Nephron progenitor cell (in vitro differentiated cells): ENCODE results near the gene ZNF846.
A peak's percentile ranks its signal among the peaks of the same experiment; 100 is the strongest.
"Not testable (repeated sequence)": the region's sequence is repeated elsewhere in the genome, so short reads cannot be mapped to it uniquely, and the experiment has no call there.

Source experiments
- DNase-seq: peaks from one replicate; pipeline ENCODE4 v3.0.0; 2021
- H3K27ac Mint-ChIP-seq: 2 replicates; pipeline ENCODE4 v1.8.0; 2021; ENCODE audit warnings: mild to moderate bottlenecking, moderate library complexity, mixed read lengths
- H3K27me3 Mint-ChIP-seq: 2 replicates; pipeline ENCODE4 v1.8.0; 2021; ENCODE audit warnings: mild to moderate bottlenecking, low read depth, mixed read lengths; ENCODE audit not compliant: poor library complexity
- H3K36me3 Mint-ChIP-seq: 2 replicates; pipeline ENCODE4 v1.8.0; 2021; ENCODE audit warnings: low read depth, mixed read lengths
- H3K4me1 Mint-ChIP-seq: 2 replicates; pipeline ENCODE4 v1.8.0; 2021; ENCODE audit warnings: mixed read lengths
- H3K4me3 Mint-ChIP-seq: 2 replicates; pipeline ENCODE4 v1.8.0; 2021; ENCODE audit warnings: mild to moderate bottlenecking, moderate library complexity, mixed read lengths
- H3K9me3 Mint-ChIP-seq: 2 replicates; pipeline ENCODE4 v1.8.0; 2021; ENCODE audit warnings: mild to moderate bottlenecking, moderate library complexity, mixed read lengths
- CTCF ChIP-seq: fragments of 200-600 bp; sonication (generic); IDR thresholded peaks from 2 replicates; pipeline ENCODE4 v1.5.0; 2021; ENCODE audit warnings: antibody characterized with exemption

The ZNF846 gene

GRCh38 chr19:9792206-9793070, 23.9 kb upstream of the ZNF846 start:
- TF ChIP-seq CTCF, result no peak
- Mint-ChIP-seq H3K4me1 (peaks cover 44% of the 10 kb centered on the region), H3K9me3 (peaks cover 3% of the 10 kb centered on the region), H3K36me3 (peaks cover 3% of the 10 kb centered on the region), H3K27me3 (no peaks in the 10 kb centered on the region), H3K27ac (peak overlapping the region; percentile 61), H3K4me3 (peak overlapping the region; percentile 83)
- DNase-seq, result peak; percentile 95

- H3K27me3 Mint-ChIP-seq, result no peaks in the 10 kb centered on the region
- H3K27ac Mint-ChIP-seq, result peak overlapping the region; percentile 88
- DNase-seq, result peak; percentile 99
- peaks cover 4% of the 10 kb centered on the region for H3K36me3 Mint-ChIP-seq
- H3K4me3 Mint-ChIP-seq, result peak overlapping the region; percentile 83
- peaks cover 4% of the 10 kb centered on the region for H3K9me3 Mint-ChIP-seq
- peaks cover 46% of the 10 kb centered on the region for H3K4me1 Mint-ChIP-seq
- TF ChIP-seq CTCF, result no peak
Observed at GRCh38 chr19:9791552-9792205, 23.1 kb upstream of the ZNF846 start.

- peak overlapping the region; percentile 88 for H3K27ac Mint-ChIP-seq
Observed at GRCh38 chr19:9791073-9791367, 22.5 kb upstream of the ZNF846 start.

GRCh38 chr19:9789579-9789978, 21.0 kb upstream of the ZNF846 start:
- H3K9me3 Mint-ChIP-seq, H3K36me3 Mint-ChIP-seq, H3K27me3 Mint-ChIP-seq, DNase-seq: not testable (repeated sequence)
- peaks cover 53% of the 10 kb centered on the region for H3K4me1 Mint-ChIP-seq
- H3K4me3 Mint-ChIP-seq, result peak overlapping the region; percentile 38
- peak overlapping the region; percentile 76 for H3K27ac Mint-ChIP-seq

More at GRCh38 chr19:9791073-9791367, 22.5 kb upstream of the ZNF846 start:
- not testable (repeated sequence) for H3K27me3 Mint-ChIP-seq, DNase-seq, H3K36me3 Mint-ChIP-seq, H3K9me3 Mint-ChIP-seq
- Mint-ChIP-seq H3K4me1 (peaks cover 46% of the 10 kb centered on the region), H3K4me3 (peak overlapping the region; percentile 83)

- no peaks in the 10 kb centered on the region for H3K27me3 Mint-ChIP-seq
- no peak for TF ChIP-seq CTCF
- H3K27ac Mint-ChIP-seq, result peak overlapping the region; percentile 76
- peaks cover 4% of the 10 kb centered on the region for H3K36me3 Mint-ChIP-seq
- H3K4me1 Mint-ChIP-seq, result peaks cover 58% of the 10 kb centered on the region
- peak overlapping the region; percentile 19 for H3K4me3 Mint-ChIP-seq
- H3K9me3 Mint-ChIP-seq, result peaks cover 4% of the 10 kb centered on the region
- no peak for DNase-seq
Observed at GRCh38 chr19:9789066-9789465, 20.5 kb upstream of the ZNF846 start.

GRCh38 chr19:9788604-9789003, 20.1 kb upstream of the ZNF846 start:
- H3K9me3 Mint-ChIP-seq, DNase-seq, H3K4me3 Mint-ChIP-seq, H3K36me3 Mint-ChIP-seq, H3K27me3 Mint-ChIP-seq: not testable (repeated sequence)
- Mint-ChIP-seq H3K4me1 (peaks cover 60% of the 10 kb centered on the region), H3K27ac (peak overlapping the region; percentile 76)

DNA sequence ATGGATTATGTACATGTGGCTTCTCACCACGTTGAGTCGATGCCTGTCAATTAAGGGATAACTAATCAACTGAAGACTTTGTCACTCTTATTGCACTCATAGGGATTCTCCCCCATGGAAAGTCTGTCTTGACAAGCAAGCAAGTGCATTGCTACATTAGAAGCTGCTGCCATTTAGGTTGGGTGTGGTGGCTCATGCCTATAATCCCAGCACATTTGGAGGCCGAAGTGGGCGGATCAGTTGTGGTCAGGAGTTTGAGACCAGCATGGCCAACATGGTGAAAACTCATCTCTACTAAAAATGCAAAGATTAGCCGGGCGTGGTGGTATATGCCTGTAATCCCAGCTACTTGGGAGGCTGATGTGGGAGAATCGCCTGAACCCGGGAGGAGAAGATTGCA, 18.3 kb upstream of the ZNF846 start:
- Mint-ChIP-seq H3K27ac (no peak overlapping the region), H3K36me3 (peaks cover 4% of the 10 kb centered on the region), H3K9me3 (peaks cover 4% of the 10 kb centered on the region), H3K27me3 (no peaks in the 10 kb centered on the region), H3K4me3 (peak overlapping the region; percentile 74), H3K4me1 (peaks cover 62% of the 10 kb centered on the region)
- TF ChIP-seq CTCF, result no peak
- DNase-seq, result no peak
